GM19035 (cell line): ENCODE measurements around the gene TMEM184C.

Experiments used
- ATAC-seq: cut with Tn5 transposase; IDR thresholded peaks from one replicate; pipeline ENCODE4 v1.9.1; 2021; ENCODE audit not compliant: unreplicated experiment

Gene TMEM184C

DNA sequence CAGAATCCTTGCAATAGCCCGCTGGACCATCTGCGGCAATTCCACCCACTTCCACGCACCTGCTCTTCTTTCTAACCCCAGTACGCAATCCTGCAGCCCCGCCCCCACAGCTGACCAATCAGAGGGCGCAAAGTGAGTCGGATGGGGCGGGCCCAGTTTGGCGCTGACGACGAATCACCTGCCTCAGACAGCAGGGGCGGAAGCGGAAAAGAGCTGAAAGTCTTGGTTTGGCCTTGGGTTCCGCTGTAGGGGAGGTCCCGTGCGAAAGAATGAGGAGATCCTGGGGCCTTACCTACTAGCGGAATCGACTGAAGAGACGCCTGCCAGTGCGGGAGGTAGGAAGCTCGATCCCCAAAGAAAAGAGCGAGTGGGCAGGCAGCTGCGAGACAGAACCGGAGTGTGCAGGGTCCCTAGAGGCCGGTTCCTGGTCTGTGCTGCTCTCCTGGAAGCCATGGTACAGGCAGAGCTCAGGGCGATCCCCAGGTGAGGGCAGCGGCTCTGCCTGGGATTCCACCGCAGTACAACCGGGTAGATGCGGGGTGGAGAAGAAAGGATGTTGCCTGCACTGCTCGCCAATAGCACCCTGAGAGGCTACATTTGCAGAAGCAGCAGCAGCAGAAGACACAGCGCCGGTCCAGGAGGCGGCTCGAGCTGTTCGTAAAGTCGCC, at the start of gene TMEM184C:
TSS of gene TMEM184C (plus strand) at position 225 of the 668 bp plus-strand sequence. CDS start 560 bp downstream, outside the sequence.
- peak; percentile 99 for ATAC-seq

DNA sequence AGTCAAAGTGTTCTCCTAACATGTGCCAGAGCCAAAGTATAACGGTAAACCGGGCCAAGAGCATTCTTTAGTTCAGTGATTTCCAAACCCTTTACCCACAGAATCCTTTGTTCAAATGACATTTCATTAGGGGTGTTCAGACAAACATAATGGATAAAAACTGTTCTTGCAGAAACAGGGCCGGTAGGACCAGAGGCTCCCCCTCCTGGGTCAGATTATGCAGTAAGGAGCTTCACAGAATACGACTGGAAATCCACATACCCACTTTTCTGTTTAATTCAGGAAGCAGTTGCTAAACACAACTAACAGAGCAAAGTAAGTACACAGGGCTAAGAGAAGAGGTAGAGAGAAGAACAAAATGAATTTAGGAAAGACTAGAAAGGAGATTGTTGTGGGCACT, 46.6 kb upstream of the TMEM184C start:
- no peak for ATAC-seq

- ATAC-seq, result no peak
Observed at GRCh38 chr4:147571036-147571770, 46.0 kb upstream of the TMEM184C start.

DNA sequence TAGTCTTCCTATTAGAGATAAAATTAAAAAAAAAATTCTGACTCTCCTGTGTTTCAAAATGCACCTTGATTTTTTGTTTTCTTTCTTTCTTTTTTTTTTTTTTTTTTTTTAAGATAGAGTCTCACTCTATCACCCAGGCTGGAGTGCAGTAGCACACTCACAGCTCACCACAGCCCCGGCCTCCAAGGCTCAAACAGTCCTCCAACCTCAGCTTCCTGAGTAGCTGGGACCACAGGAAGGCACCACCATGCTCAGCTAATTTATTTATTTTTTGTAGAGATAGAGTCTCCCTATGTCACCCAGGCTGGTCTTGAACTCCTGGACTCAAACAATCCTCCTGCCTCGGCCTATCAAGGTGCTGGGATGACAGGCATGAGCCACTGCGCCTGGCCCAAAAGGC, 41.1 kb upstream of the TMEM184C start:
- ATAC-seq, result no peak

DNA sequence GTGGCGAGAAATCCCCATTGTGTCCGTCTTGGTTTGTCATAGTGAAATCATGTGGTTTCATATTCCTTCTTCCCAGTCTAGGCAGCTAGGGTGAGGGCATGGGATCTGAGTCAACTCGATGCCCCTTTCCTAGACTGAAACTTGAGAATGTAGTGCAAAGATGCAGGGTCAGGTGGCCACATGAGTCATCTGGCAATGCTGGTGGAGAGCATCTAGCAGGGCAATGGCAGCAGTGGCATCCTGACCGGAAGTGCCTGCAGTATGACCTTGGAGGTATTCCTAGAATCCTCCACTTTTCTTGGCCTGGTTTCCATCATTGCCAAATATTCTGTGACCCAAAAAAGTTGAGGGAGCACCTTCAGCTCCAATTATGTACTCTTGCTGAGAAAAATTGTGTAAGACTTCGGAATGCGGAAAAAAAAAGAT, 39.1 kb upstream of the TMEM184C start:
- no peak for ATAC-seq

GRCh38 chr4:147578593-147578992, 38.6 kb upstream of the TMEM184C start:
- no peak for ATAC-seq

DNA sequence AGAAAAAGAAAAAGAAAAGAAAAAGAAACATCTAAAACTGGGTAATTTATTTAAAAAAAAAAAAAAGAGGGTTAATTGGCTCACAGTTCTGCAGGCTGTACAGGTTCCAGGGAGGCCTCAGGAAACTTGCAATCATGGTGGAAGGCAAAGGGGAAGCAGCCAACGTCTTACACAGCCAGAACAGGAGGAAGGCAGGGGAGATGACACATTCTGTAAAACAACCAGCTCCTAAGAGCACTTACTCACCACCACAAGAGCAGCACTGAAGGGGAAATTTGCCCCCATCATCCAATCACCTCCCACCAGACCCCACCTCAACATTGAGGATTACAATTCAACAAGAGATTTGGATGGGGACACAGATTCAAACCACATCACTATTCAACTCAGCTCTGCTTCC, 36.8 kb upstream of the TMEM184C start:
- no peak for ATAC-seq

DNA sequence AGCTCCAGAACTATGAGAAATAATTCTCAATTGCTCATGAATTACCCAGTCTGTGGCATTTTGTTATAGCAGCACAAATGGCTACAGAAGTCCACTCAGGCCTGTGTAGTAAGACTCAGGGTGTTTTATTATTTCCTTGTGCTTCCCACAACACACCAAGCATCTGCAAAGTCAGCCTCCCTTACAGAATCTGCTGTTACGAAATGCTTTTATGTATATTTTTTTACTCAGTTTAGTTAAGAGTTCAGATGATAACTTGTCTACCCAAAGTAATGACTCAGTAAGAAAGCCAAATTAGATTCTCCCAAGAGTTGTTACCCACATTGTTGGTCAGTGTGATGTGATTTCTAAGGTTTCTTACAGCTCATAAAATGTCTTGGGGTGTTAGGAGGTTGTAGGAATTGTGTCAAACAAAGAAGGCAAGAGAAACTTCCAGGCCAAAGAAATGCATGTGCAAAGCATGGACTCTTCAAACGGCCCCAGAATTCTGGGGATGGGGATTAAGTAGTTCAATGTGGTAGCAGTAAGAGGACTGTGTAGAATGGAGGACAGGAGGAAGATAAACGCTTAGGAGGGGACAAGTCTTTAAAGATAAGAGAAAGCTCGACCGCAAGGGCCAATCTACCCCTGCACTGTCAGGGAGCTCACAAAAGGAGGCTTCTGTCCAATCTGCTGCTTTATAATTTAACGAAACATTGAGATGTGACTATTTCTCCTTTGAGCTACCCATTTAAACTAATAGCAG, 35.4 kb upstream of the TMEM184C start:
- ATAC-seq, result no peak

DNA sequence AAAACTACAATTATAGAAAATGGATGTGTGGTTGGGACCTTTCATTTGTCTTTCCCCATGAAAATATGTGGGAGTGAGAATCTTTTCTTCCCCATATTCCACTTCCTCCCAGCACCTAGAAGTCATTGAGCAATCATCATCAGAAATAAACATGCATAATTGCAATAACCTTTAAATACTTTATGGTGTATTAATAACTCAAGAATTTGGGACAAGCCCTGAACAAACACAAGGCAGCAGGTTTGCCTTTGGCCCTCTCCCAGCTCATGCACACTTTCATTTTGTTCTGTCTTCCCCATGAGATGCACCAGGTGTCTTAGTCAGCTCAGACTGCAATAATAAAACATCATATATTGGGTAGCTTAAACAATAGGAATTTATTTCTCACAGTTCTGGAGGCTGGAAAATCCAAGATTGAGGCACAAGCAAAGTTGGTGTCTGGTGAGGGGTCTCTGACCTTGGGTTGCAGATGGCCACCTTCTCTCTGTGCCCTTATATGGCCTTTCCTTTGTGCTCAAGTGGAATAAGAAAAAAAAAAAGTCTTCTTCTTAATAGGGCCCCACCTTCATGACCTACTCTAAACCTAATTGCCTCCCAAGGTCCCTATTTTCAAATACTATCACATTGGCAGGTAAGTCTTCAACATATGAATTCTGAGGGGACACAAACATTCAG, 34.7 kb upstream of the TMEM184C start:
- no peak for ATAC-seq

DNA sequence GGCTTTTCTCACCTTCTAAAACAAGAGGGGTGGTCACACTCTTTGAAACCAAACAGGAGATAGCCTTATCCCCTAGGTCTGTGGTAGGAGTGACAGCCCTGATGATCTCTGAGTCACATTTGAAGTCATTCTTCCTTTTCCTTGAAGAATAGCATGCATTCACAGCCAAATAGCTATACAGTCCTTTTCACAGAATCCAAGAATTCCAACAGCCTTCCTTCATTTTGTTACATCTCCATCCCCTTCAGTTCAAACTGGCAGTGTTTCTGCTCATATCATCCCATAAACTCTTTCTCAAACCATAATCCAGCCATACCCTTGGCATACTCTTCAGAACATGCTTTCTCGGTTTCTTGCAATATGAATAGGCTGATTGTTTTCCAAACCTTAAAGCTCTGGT, 33.3 kb upstream of the TMEM184C start:
- no peak for ATAC-seq

DNA sequence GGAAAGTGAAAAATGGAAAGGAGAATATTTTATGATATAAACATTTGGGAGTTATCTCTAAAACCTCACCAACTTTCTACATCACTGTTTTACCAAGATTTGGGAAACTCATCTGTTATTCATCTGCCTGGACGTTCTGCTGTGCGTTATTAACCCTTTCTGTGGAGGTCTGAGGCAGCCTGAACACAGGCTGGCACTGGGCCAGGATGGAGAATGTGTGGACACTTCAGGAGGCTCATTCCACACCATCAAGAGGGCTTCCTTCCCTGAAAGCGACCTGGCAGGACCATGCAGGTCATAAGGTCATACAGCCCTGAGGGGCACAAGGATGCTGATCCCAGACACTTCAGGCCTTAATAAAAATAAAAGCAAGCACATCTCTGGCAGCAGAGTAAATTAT, 31.2 kb upstream of the TMEM184C start:
- no peak for ATAC-seq

- ATAC-seq, result peak; percentile 78
Observed at GRCh38 chr4:147586637-147587036, 30.6 kb upstream of the TMEM184C start.

DNA sequence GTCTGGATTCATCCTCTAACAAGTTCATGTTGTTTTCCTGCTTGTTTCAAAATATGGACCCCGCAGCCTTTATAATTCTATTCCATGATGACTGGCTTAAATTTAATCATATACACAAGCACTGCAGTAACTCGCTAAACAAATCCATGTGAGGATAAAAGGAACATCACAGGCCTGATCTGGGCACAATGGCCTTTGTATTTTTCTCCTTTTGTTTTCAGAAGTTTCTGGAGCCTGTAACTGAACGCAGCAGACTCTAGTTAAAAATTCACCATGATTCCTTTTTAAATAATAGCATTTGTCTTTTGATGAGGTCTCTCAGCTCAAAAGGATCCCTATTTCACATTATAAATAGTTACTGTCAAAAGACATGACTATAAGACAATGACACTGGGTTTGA, 30.2 kb upstream of the TMEM184C start:
- ATAC-seq, result no peak

- ATAC-seq, result no peak
Observed at GRCh38 chr4:147589586-147589985, 27.6 kb upstream of the TMEM184C start.

DNA sequence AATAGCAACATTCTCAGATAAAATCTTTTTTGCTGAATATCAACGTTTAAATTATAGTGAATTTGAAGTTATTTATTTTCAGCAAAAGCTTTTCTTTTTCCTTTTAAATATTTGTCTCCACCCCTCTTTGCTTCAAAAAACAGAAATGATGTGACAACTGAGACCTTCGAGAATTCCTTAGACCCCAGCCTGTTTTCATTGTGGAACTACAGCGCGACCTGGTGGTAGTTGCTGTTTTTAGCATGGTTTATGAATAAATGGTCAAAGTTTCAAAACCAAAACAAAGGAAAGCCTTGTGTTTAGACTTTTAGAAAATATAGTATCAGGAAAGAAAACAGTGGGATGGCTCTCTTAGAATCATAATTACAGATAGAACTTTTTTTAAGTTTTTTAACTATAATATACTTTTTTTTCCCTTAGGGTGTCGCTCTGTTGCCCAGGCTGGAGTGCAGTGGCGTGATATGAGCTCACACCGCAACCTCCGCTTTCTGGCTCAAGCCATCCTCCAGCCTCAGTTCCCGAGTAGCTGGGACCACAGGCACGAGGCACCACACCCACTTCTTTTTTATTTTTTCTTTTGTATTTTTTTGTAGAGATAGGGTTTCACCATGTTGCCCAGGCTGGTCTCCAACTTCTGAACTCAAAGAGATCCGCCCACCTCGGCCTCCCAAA, 26.8 kb upstream of the TMEM184C start:
- peak; percentile 53 for ATAC-seq

DNA sequence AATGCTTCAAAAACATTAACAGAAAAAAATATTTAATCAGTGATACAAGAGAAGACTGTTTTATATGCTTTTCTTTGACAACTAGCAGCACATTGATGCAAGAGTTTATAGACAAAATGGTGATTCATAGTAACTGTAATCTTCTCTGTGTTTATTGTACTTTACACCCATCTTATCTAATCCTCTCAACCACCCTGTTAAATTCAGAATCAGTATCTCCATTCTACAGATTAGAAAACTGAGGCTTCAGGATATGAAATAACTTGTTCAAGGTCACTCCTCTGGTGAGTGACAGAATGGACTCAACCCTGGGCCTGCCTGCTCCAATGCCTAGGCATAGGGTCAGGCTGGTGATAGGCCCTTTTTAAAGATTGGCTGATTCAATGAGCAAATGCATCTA, 26.1 kb upstream of the TMEM184C start:
- ATAC-seq, result no peak

DNA sequence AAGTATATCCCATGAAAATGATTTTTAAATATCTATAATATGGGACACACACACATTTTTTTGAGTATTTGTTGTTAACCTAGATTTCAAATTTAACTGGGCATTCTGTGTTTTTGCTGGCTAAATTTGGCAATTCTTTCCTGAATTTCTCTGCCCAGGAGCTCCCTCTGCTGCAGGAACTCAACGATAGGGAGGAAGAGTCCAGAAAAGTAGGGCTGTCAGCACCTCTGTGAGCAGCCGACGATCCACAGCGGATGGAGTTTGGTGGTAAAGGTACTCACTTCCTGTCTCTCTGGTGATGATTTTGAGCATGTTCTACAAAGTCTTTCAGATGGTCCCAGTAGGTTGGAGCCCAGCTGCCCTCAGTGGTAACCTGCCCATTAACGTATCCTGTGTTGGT, 23.1 kb upstream of the TMEM184C start:
- ATAC-seq, result no peak

- no peak for ATAC-seq
Observed at GRCh38 chr4:147594578-147594977, 22.6 kb upstream of the TMEM184C start.

GRCh38 chr4:147596377-147596776, 20.8 kb upstream of the TMEM184C start:
- no peak for ATAC-seq

DNA sequence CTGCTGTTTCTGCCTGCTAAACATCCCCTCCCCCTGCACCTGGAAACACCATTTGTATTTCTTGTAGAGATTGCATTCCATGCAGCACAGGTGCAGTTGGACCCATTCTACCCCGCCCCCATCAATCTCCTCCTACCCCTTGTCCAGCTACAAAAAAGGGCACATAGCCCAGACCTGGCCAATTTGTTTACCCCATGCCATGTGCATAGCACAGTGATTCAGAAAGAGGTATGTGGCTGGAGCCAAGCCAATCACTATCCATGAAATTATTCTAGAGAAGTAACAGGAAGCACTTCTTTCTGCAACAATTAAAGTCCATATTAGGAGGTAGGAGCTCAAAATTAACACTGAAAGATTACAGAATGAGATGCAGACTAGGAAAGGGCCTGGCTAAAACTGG, 20.2 kb upstream of the TMEM184C start:
- ATAC-seq, result no peak

GRCh38 chr4:147597561-147597960, 19.6 kb upstream of the TMEM184C start:
- no peak for ATAC-seq
